Measurements from ENCODE around the gene HIVEP3.

GRCh38 chr1:41483960-41484401, 434.7 kb downstream of the HIVEP3 start:
- TF ChIP-seq, protein P1, sequence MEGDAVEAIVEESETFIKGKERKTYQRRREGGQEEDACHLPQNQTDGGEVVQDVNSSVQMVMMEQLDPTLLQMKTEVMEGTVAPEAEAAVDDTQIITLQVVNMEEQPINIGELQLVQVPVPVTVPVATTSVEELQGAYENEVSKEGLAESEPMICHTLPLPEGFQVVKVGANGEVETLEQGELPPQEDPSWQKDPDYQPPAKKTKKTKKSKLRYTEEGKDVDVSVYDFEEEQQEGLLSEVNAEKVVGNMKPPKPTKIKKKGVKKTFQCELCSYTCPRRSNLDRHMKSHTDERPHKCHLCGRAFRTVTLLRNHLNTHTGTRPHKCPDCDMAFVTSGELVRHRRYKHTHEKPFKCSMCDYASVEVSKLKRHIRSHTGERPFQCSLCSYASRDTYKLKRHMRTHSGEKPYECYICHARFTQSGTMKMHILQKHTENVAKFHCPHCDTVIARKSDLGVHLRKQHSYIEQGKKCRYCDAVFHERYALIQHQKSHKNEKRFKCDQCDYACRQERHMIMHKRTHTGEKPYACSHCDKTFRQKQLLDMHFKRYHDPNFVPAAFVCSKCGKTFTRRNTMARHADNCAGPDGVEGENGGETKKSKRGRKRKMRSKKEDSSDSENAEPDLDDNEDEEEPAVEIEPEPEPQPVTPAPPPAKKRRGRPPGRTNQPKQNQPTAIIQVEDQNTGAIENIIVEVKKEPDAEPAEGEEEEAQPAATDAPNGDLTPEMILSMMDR (conservative IDR thresholded peaks at IDR 0.05) = no peak
- TF ChIP-seq EZH2 (IDR thresholded peaks at IDR 0.05; ENCODE audit: low read depth) = no peak
